T-helper 2 cell (primary cell): ENCODE results near the gene SLF2.

Source experiments
- DNase-seq, 5 experiments: peaks; one replicate each; pipeline versions ENCODE4 v3.0.0 to v3.0.0-alpha.2; 2012 to 2022
- total RNA-seq, 2 donors: gene quantifications; one replicate each; lab custom pipeline; 2026; lab: John Stamatoyannopoulos, UW

Gene SLF2, protein sequence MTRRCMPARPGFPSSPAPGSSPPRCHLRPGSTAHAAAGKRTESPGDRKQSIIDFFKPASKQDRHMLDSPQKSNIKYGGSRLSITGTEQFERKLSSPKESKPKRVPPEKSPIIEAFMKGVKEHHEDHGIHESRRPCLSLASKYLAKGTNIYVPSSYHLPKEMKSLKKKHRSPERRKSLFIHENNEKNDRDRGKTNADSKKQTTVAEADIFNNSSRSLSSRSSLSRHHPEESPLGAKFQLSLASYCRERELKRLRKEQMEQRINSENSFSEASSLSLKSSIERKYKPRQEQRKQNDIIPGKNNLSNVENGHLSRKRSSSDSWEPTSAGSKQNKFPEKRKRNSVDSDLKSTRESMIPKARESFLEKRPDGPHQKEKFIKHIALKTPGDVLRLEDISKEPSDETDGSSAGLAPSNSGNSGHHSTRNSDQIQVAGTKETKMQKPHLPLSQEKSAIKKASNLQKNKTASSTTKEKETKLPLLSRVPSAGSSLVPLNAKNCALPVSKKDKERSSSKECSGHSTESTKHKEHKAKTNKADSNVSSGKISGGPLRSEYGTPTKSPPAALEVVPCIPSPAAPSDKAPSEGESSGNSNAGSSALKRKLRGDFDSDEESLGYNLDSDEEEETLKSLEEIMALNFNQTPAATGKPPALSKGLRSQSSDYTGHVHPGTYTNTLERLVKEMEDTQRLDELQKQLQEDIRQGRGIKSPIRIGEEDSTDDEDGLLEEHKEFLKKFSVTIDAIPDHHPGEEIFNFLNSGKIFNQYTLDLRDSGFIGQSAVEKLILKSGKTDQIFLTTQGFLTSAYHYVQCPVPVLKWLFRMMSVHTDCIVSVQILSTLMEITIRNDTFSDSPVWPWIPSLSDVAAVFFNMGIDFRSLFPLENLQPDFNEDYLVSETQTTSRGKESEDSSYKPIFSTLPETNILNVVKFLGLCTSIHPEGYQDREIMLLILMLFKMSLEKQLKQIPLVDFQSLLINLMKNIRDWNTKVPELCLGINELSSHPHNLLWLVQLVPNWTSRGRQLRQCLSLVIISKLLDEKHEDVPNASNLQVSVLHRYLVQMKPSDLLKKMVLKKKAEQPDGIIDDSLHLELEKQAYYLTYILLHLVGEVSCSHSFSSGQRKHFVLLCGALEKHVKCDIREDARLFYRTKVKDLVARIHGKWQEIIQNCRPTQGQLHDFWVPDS
- total RNA-seq: 46.1 to 70.1 reads per million in 2 donors

DNA sequence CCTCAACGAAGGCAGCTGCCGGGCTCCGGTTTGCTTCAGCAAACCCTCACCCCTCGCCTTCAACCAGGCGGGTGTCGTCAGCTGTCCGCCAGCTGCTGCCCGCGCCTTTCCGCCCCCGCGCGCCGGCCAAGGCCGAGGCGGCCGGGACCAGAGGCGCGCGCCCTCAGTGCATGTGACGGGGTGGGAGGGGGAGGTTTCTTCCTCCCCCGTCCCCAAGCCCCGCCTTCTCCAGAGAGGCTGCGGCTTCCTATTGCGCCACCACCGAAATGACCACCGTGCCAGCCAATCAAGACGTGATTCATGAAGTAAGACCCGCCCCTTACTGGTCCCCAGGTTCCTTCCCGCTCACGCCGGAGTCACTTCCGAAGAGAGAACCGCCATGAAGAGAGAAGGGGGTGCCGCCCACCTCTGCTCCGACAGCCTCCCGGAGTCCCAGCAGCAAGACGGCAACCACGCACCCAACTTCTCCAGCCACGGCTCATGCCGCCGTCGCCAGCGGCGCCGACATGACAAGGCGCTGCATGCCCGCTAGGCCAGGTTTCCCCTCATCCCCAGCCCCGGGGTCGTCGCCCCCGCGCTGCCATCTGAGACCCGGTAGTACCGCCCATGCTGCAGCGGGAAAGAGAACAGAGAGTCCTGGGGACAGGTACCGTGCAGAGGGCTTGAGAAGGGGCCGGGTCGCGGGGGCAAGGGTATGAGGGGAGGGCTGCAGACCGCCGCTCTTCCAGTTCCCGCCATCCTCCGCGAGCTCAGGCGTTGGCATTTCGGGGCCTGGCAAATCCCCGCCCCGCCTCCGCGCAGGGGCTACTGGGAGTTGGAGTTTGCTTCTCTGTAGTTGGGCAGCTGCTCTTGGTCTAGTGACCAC lies at the start of gene SLF2:
Gene SLF2 (plus strand): TSS at position 359 of the 865 bp plus-strand sequence. CDS start 148 bp downstream, at position 507.
- DNase-seq: peak; percentile 66 to 98 (median 83)

DNA sequence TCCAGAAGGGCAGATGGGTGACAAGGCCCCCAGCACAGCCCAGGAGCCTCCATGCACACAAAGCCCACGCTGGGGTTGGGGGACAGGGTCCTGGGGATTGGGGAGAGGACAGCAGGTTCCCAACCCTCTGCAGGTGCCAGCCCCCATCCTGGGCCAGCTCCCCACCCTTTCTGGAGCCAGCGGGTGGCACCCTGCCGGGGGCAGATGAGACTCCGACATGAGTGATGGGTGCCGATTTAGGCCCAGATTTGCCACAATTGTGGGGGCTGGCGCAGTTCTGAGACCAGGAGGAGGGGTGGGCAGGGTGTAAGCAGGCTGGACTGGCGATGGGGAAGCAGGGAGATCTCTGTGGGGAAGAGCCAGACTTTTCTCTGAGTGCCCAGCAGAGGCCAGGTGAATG lies 49.3 kb upstream of the SLF2 start:
- DNase-seq: no peak

DNA sequence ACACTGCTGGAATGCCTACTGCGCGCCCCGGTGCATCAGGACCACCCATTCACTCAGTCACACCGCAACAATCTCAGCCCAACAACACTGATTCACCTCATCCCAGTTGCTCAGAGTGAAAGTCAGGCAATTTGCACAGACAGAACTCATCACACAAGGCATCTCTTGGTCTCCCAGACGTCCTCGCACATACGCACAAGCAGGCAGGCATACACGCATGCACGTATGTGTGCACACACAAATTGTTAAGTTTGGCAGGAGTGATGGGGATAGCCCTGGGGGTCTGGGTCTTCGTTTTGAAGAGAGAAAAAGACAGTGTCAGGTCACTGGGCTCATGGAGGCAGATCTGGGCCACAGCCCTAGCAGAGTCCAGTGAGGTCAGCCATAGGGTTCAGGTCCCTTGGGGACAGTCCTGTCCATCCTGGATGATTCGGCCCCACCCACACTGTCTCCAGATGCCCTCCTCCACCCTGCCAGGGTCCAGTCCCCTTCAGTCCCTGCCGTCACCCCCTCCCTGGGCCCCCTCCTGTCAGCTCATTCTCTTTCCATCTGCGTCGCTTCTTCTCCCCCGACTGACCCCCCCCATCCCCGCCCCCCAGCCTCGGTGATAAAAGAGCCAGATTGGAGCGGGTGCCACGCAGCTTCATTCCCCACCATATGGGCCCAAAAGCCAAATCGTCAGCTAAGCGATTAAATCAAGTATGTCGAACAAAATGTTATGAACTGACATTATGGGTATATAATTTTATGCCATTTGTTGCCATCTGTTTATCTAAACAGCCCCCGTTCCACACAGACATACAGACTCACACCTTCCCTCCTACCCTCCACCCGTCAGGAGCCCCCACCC lies 48.5 kb upstream of the SLF2 start:
- DNase-seq: no peak

DNA sequence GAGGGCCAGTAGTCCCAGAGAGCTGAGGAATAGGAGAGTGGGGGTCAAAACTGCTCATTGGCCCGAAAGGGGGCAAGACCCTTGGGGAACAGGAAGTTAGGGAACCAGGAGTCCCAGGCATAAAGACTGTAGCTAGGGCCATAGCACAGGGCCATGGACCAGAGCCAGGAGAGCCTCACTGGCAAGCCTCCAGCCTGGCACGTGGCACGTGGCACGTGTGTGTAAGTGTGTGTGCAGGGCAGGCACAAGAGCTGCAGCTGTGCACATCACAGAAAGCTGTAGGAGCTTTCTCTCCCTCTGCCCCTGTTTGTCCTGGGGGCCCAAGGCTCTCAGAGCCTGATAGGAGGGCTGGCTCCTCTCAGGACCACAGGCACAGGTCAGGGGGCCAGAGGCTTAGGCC lies 47.8 kb upstream of the SLF2 start:
- no peak for DNase-seq

DNA sequence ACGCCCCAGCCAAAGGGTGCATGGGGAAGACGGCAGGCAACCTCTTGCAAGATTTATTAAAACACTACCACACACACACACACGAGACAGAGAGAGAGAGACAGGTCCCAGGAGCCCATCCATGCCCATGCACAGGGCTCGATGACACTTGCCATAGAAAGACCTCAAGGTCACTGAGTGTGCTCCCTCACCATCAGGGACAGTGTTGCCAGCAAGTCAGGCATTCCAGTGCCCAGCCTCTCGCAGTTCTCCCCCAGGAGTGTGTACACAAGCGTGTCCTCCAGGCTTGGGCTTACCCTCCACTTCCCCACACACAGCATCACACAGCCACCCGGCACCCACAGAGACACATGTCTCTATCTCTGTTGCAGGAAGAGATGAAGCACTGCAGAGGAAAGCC lies 46.8 kb upstream of the SLF2 start:
- DNase-seq: no peak

DNA sequence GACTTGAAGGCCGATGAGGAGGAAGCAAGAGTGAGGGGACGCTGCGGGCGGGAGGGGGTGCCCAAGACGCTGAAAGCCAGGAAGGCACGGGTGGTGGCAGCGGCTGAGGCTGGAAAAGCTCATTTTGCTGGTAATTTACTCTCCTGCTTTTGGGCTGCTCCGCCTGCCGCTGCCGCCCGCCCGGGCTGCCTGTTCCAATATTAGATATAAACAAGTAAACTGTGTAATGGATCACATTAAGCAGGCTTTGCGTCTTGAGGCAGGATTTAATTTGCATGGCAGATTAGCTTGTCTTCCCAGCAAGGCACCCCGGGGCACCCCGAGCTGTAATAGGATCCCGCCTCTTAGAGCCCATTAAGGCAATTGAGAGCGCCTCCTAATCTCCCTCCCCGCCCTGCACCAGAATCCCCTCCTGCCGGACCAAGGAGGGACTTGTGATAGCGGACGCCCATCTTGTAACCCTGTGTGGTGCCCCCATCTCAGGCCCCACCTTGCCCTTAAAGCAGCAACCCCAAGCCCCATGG lies 46.1 kb upstream of the SLF2 start:
- no peak for DNase-seq

DNA sequence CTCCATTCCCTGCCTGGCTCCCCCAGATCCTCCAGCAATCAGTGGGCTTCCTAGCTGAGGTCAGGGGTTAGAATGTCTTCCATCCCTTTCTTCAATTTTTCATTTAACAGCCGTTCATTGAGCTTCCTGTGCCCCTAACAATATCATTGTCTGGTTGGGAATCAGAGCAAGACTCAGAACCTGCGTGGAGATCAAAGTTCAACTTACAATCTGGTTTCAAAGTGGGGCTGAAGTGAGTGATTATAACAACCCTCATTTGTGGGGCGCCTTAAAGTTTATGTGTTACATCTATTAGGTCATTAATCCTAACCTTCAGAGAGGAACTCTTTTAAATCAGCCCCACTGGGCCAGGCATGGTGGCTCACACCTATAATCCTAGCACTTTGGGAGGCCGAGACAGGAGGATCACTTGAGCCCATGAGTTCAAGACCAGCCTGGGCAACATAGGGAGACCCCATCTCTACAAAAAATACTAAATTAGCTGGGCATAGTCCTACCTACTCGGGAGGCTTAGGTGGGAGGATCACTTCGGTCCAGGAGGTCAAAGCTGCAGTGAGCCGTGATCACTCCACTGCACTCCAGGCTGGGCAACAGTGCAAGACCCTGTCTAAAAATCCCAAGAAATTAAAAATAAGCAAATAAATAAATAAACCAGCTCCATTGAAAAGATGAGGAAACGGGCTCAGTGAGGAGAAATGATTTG lies 45.4 kb upstream of the SLF2 start:
- DNase-seq: no peak

DNA sequence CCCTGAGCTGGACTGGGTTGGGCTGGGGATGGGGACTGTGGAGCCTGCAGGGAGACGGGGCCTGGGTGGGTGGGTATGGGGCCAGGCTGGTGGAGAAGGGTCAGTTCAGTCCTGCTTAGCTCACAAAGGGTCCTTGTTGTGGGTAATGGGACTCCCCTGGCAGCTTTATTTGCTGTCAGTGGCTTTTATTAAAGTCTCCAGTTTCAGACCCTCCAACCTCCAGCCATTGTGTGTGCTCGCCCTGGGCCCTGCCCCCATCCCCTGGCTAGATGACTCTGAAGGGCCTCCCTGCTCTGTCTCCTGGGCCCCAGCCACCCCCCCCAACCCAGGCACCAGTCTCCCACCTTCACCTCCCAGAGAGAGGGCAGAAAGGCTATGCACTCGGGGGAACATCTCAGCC lies 44.4 kb upstream of the SLF2 start:
- DNase-seq: no peak

DNA sequence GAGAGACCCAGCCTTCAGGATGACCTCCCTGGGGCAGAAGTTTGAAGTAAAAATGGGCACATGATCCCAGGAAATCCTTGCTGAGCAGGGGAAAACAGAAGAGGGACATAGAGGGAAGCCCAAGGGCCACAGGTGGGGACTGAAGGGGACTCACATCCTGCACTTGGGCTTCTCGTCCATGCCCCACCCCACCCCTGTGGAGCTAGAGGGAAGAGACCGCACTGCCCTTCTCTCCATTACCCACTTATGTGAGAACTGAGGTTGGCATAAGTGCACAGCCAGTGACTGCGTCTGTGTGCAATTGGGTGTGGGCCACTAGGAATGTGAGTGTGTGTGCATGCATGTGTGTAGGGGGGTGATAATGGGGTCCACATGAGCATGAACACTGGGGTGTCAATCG lies 43.4 kb upstream of the SLF2 start:
- DNase-seq: no peak

DNA sequence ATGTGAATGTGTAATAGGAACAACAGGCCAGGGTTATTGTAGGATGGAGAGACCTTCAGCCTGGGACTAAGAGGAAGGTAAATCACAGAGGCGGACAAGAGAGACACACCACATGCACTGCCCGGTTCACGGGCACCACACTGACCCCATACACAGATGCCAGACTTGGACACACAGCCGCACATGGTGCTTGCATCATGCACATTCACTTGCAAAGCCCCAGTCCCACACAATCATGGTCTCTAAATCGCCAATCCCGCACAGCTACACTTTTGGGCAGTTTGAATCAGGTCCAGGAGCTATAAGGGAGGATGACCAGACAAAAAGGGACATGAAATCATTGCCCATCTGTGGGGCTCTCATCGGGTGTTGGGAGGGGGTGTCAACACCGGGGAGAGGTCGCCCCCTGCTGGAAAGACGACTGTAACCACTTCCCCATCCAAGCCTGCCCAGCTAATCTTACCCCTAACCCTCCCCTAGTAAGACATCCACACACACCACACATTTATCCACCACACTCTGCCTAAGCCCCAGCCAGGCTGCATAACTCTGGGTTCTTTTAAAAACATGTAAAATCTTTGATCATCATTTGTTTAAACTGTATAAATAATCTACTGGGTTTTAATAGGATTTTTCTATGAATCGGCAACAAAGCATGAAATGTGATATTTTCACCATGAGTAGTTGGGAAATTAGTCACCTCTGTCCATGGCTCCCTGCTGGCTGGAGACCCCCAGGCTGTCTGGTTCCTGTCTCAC lies 40.5 kb upstream of the SLF2 start:
- peak in 3 of 5 experiments; percentile 11 to 40 (median 30) for DNase-seq

DNA sequence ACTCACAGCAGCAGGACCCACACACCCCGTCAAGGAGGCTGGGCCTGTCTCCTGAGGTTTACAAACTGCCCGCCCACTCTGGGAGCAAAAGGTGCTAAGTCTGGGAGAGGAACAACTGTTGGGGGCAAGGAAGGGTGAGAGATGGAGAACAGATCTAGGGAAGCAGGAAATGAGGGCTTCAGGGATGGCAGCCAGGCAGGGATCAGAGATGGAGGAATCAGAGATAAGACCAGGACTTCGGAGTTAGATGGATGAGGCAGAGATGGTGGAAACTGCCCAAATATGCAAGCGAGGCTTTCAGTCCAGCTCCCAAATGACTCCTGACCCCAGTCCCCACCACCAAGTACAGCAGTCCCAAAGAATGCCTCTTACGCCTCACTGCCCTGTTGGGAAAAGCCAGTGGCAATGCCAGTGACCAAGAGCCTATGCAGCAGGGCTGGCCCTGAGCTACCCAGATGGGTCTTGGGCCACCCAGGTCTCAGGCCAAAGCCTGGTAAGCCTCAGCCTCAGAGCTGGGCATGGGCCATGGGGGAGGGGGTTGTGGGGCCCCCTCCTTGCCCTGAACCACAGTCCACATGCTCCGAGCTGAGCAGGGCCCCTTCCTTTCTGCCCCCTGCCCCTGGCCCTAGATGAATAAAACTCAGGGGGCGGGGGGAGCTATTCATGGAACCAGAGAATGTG lies 39.5 kb upstream of the SLF2 start:
- no peak for DNase-seq

DNA sequence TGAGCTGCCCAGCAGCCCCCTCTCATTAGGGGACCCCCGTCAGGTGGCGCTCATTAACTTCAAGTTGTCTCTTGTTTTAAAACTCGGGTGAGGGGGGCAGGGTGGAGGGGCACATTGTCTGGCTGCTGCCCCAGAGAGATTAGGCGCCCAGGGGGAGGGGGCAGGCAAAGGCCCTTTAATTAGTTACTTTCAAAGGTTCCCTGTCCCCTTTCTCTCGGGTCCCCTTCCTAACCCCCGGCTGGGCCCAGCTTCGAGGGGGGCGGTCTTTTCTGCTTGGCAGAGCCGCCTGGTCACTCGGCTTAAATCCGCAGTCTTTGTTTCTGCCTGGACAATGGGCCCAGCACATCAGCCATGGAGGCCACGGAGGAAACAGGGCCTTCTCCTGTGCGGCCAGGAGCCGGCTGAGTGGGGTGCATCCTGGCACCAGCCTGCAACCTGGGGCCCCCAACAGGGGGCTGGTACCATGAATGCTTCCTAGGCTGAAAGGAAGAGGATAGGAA lies 38.9 kb upstream of the SLF2 start:
- DNase-seq: no peak

DNA sequence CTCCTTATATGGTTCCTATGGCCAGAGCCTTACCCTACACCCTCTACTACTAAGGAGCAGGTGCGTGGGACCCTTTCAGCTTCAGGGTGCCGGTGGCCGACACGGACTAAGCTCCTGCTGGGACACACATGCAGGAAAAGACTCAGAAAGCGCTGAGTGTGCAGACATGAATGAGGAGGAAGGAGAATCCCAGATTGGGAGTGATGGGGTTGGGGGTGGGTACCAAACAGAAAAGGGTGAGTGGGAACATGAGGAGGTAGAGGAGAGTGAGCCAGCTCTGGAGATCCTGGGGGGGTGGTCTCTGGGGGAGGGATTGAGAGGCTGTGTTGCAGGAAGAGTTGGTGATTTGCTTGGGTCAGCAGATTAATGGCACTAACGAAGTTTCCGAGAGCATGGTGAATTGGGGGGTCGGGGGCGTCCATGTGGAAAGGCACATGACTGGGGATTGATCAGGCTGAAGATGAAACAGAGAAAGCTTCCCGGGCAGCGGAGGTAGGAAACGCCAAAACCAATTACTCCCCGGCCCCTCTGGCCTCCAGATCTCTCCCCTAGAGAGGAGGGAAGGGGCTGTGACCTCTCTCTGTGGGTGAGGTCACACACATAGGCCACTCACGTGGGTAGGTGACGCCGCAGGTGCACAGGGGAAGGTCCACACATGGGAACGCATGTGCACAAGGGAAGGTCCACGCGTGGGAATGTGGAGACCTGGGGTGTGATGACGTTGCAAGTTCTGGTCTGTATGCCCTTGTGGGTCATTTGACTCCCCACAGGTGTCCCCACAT lies 37.9 kb upstream of the SLF2 start:
- DNase-seq: no peak

DNA sequence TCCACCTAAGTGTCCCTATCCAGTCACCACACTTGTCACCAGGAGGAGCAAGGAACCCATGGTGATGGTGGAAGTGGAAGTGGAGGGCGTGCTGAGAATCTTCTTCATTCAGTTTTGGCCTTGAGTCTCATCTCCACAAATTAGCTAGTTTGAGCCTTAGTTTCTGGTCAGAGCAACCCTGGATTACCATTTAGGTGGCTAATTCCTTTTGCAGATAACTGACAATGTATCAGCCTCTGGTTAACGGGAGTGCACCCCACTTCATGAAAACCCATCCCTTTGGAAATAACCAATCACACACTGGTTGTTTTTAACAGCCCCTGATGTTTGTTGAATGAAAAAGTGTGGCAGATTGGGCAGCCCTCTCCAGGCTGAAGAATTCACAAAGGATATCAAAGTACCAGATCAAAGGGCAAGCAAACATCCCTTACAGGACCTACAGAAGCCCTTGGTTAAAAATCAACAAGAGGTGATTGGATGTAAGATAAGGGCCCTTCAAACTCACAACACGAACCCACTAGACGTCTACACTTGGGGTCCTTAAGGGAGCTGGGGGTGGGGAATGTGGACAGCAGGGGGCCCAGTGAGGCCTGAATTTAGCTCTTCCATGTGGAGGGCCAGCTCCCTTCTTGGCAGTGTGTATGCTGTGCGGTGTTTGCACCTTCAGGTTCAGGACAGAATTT lies 37.1 kb upstream of the SLF2 start:
- no peak for DNase-seq

DNA sequence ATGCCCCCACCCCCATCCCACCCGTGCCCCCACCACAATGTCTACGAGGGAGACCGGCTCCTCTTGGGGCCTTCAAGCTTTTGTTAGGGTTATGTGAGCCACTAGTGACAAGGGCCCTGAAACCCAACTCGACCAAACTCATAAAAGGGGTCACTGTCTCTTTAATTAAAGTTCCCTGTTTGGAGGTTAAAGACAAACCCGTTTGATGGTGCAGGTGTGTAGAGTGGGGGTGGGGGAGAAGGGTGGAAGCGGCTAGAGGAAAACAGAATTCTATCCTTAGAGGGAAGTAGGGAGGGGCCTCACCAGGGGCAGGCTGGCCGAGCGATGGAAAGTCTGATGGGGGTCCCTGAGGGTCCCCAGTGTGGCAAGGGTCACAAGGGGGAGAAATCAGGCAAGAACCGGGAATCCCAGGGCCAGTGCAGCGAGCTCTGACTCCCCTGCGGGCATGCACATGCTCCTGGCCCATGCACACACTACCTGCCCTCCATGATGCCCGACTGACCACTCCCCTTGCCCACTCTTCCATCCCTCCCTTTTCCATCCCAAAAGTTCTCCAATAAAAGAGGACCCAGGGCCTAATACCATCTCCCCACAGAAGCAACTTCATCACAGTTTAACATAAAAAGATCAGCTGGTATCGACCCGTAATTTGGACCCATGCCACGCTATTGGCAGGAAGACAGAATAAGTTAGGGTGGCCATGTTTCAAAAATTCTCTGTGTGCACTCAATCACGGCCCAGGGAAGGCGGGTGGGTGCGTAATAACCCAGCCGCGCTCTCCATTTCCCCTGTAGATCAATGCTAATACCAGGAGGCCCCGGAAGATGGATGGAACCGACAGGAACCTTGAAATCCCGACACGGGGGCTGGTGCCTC lies 35.9 kb upstream of the SLF2 start:
- DNase-seq: no peak

DNA sequence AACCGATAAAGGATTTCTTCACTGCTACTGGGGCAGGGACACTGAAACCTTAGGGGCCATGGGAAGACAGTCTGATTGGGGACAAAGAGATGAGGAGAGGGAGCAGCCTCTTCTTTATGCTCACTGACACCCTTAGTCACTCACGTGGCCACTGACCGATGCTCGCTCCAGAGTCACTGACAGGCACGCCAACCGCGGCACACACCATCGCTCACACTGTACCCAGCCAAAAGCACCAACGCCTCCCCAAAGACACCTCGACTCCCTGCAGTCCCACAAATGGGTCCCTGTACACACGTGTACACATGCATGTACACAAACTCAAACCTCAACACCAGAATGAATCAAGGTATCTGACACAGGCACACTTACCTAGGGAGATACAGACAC lies 35.3 kb upstream of the SLF2 start:
- no peak for DNase-seq
